Measurements from ENCODE around the gene NIPAL3.

The NIPAL3 gene

DNA sequence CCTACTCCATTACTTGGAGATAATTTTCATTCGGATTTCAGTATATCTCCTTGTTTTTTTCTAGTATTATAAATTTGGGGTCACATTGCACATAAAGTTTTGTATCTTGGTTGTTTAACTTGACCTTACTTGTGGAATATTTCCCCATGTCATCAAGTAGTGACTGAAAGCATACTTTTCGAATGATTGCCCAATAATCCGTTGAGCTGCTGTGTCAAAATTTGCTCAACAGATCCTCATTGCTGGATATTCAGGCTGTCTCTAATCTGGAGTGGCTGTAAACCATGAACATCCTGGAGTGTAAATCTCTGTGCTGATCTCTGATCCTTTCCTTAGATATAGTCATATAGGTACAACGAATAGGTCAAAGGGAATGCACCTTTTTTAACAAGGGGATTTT, 4.9 kb downstream of the NIPAL3 start:
- Histone ChIP-seq H3K9ac (ENCODE audit: low read length) (no peak overlapping the region), H3K79me1 (ENCODE audit: low read length) (no peaks in the 10 kb centered on the region), H3K27ac (ENCODE audit: low read depth, low read length) (no peak overlapping the region), H3K18ac (ENCODE audit: low read length) (no peak overlapping the region), H3K27me3 (ENCODE audit: insufficient read depth, low read length, poor library complexity) (no peaks in the 10 kb centered on the region), H3K4me3 (ENCODE audit: low read length) (no peak overlapping the region), H3K79me2 (ENCODE audit: control insufficient read depth, insufficient read depth, low read length) (no peaks in the 10 kb centered on the region), H4K5ac (ENCODE audit: low read length) (no peak overlapping the region), H3K4me1 (ENCODE audit: control insufficient read depth, low read depth, low read length) (peaks cover 2% of the 10 kb centered on the region), H3K4me2 (ENCODE audit: low read length) (no peak overlapping the region), H2AK5ac (ENCODE audit: low read length) (no peak overlapping the region), H3K36me3 (ENCODE audit: control insufficient read depth, insufficient read depth, low read length) (no peaks in the 10 kb centered on the region), H2BK120ac (ENCODE audit: low read depth, low read length) (no peak overlapping the region), H3K4ac (ENCODE audit: low read depth, low read length) (no peak overlapping the region), H2BK15ac (replicated peaks; ENCODE audit: low read depth) (no peak overlapping the region), H3K23ac (ENCODE audit: low read length) (no peak overlapping the region), H4K8ac (ENCODE audit: low read depth, low read length) (no peak overlapping the region), H2BK5ac (ENCODE audit: low read length) (no peak overlapping the region), H3K56ac (ENCODE audit: low read length) (no peak overlapping the region)
- no CpG with 5 or more reads among the region's 4 CpGs for WGBS (ENCODE audit: extremely low coverage, insufficient coverage, low lambda C conversion rate)
- DNase-seq, result no peak

GRCh38 chr1:24421502-24421901, 5.9 kb downstream of the NIPAL3 start:
- Histone ChIP-seq H2AK5ac (ENCODE audit: low read length) (no peak overlapping the region), H4K5ac (ENCODE audit: low read length) (no peak overlapping the region), H2BK5ac (ENCODE audit: low read length) (no peak overlapping the region), H3K36me3 (ENCODE audit: control insufficient read depth, insufficient read depth, low read length) (no peaks in the 10 kb centered on the region), H3K27me3 (ENCODE audit: insufficient read depth, low read length, poor library complexity) (no peaks in the 10 kb centered on the region), H3K4ac (ENCODE audit: low read depth, low read length) (no peak overlapping the region), H2BK120ac (ENCODE audit: low read depth, low read length) (no peak overlapping the region), H3K9ac (ENCODE audit: low read length) (no peak overlapping the region), H3K4me2 (ENCODE audit: low read length) (no peak overlapping the region), H4K8ac (ENCODE audit: low read depth, low read length) (no peak overlapping the region), H3K27ac (ENCODE audit: low read depth, low read length) (no peak overlapping the region), H3K79me2 (ENCODE audit: control insufficient read depth, insufficient read depth, low read length) (no peaks in the 10 kb centered on the region), H3K4me1 (ENCODE audit: control insufficient read depth, low read depth, low read length) (no peaks in the 10 kb centered on the region), H3K23ac (ENCODE audit: low read length) (no peak overlapping the region), H2BK15ac (replicated peaks; ENCODE audit: low read depth) (no peak overlapping the region), H3K79me1 (ENCODE audit: low read length) (no peaks in the 10 kb centered on the region), H3K18ac (ENCODE audit: low read length) (no peak overlapping the region), H3K56ac (ENCODE audit: low read length) (no peak overlapping the region), H3K4me3 (ENCODE audit: low read length) (no peak overlapping the region)
- WGBS (ENCODE audit: extremely low coverage, insufficient coverage, low lambda C conversion rate), result no CpG with 5 or more reads among the region's 2 CpGs
- DNase-seq, result peak; percentile 42

- Histone ChIP-seq H2BK5ac (ENCODE audit: low read length) (no peak overlapping the region), H3K79me2 (ENCODE audit: control insufficient read depth, insufficient read depth, low read length) (no peaks in the 10 kb centered on the region), H3K27ac (ENCODE audit: low read depth, low read length) (no peak overlapping the region), H2AK5ac (ENCODE audit: low read length) (no peak overlapping the region), H3K79me1 (ENCODE audit: low read length) (no peaks in the 10 kb centered on the region), H3K4me1 (ENCODE audit: control insufficient read depth, low read depth, low read length) (no peaks in the 10 kb centered on the region), H3K4me2 (ENCODE audit: low read length) (no peak overlapping the region), H2BK120ac (ENCODE audit: low read depth, low read length) (no peak overlapping the region), H3K56ac (ENCODE audit: low read length) (no peak overlapping the region), H3K23ac (ENCODE audit: low read length) (no peak overlapping the region), H2BK15ac (replicated peaks; ENCODE audit: low read depth) (no peak overlapping the region), H3K4ac (ENCODE audit: low read depth, low read length) (no peak overlapping the region), H3K18ac (ENCODE audit: low read length) (no peak overlapping the region), H3K27me3 (ENCODE audit: insufficient read depth, low read length, poor library complexity) (no peaks in the 10 kb centered on the region), H4K8ac (ENCODE audit: low read depth, low read length) (no peak overlapping the region), H3K36me3 (ENCODE audit: control insufficient read depth, insufficient read depth, low read length) (no peaks in the 10 kb centered on the region), H3K4me3 (ENCODE audit: low read length) (no peak overlapping the region), H3K9ac (ENCODE audit: low read length) (no peak overlapping the region), H4K5ac (ENCODE audit: low read length) (no peak overlapping the region)
- no CpG with 5 or more reads among the region's 5 CpGs for WGBS (ENCODE audit: extremely low coverage, insufficient coverage, low lambda C conversion rate)
- DNase-seq, result no peak
Measured at GRCh38 chr1:24424207-24424606, 8.6 kb downstream of the NIPAL3 start.

DNA sequence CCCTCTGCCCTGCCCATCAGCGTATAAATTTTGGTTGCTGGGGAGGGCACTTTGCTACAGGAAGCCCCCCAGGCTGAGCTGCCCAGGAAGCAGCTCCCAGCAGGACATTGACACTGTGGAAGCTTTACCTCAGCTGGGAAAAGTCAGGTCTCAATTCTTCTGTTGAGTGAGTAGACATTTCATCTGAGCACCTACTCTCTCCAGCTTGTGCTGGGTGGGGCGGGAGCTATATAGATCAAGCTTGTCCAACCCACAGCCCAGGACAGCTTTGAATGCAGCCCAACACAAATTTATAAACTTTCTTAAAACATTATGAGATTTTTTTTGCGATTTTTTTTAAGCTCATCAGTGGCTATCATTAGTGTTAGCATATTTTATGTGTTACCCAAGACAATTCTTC, 9.4 kb downstream of the NIPAL3 start:
- H3K36me3 ChIP-seq (ENCODE audit: control insufficient read depth, insufficient read depth, low read length), result no peaks in the 10 kb centered on the region
- H3K79me2 ChIP-seq (ENCODE audit: control insufficient read depth, insufficient read depth, low read length), result no peaks in the 10 kb centered on the region
- H3K4me1 ChIP-seq (ENCODE audit: control insufficient read depth, low read depth, low read length), result no peaks in the 10 kb centered on the region
- no peak overlapping the region for H2BK15ac ChIP-seq (replicated peaks; ENCODE audit: low read depth)
- no peaks in the 10 kb centered on the region for H3K27me3 ChIP-seq (ENCODE audit: insufficient read depth, low read length, poor library complexity)
- WGBS (ENCODE audit: extremely low coverage, insufficient coverage, low lambda C conversion rate), result no CpG with 5 or more reads among the region's 3 CpGs
- no peak overlapping the region for H3K23ac ChIP-seq (ENCODE audit: low read length)
- no peaks in the 10 kb centered on the region for H3K79me1 ChIP-seq (ENCODE audit: low read length)
- no peak overlapping the region for H3K27ac ChIP-seq (ENCODE audit: low read depth, low read length)
- no peak overlapping the region for H3K18ac ChIP-seq (ENCODE audit: low read length)
- H2BK5ac ChIP-seq (ENCODE audit: low read length), result no peak overlapping the region
- DNase-seq, result no peak
- H3K56ac ChIP-seq (ENCODE audit: low read length), result no peak overlapping the region
- no peak overlapping the region for H3K4ac ChIP-seq (ENCODE audit: low read depth, low read length)
- no peak overlapping the region for H4K5ac ChIP-seq (ENCODE audit: low read length)
- no peak overlapping the region for H3K4me3 ChIP-seq (ENCODE audit: low read length)
- H3K4me2 ChIP-seq (ENCODE audit: low read length), result no peak overlapping the region
- no peak overlapping the region for H4K8ac ChIP-seq (ENCODE audit: low read depth, low read length)
- no peak overlapping the region for H2BK120ac ChIP-seq (ENCODE audit: low read depth, low read length)
- no peak overlapping the region for H3K9ac ChIP-seq (ENCODE audit: low read length)
- no peak overlapping the region for H2AK5ac ChIP-seq (ENCODE audit: low read length)

- Histone ChIP-seq H3K79me2 (ENCODE audit: control insufficient read depth, insufficient read depth, low read length) (no peaks in the 10 kb centered on the region), H2BK15ac (replicated peaks; ENCODE audit: low read depth) (no peak overlapping the region), H3K4me2 (ENCODE audit: low read length) (no peak overlapping the region), H3K27ac (ENCODE audit: low read depth, low read length) (no peak overlapping the region), H3K56ac (ENCODE audit: low read length) (no peak overlapping the region), H3K27me3 (ENCODE audit: insufficient read depth, low read length, poor library complexity) (no peaks in the 10 kb centered on the region), H4K5ac (ENCODE audit: low read length) (no peak overlapping the region), H3K4ac (ENCODE audit: low read depth, low read length) (no peak overlapping the region), H3K9ac (ENCODE audit: low read length) (no peak overlapping the region), H2AK5ac (ENCODE audit: low read length) (no peak overlapping the region), H4K8ac (ENCODE audit: low read depth, low read length) (no peak overlapping the region), H2BK5ac (ENCODE audit: low read length) (no peak overlapping the region), H3K4me1 (ENCODE audit: control insufficient read depth, low read depth, low read length) (no peaks in the 10 kb centered on the region), H3K79me1 (ENCODE audit: low read length) (no peaks in the 10 kb centered on the region), H3K4me3 (ENCODE audit: low read length) (no peak overlapping the region), H3K23ac (ENCODE audit: low read length) (no peak overlapping the region), H3K36me3 (ENCODE audit: control insufficient read depth, insufficient read depth, low read length) (no peaks in the 10 kb centered on the region), H3K18ac (ENCODE audit: low read length) (no peak overlapping the region), H2BK120ac (ENCODE audit: low read depth, low read length) (no peak overlapping the region)
- WGBS (ENCODE audit: extremely low coverage, insufficient coverage, low lambda C conversion rate), result no CpG with 5 or more reads among the region's 3 CpGs
- DNase-seq, result no peak
Measured at GRCh38 chr1:24425441-24425840, 9.8 kb downstream of the NIPAL3 start.

- Histone ChIP-seq H3K79me1 (ENCODE audit: low read length) (no peaks in the 10 kb centered on the region), H2BK120ac (ENCODE audit: low read depth, low read length) (no peak overlapping the region), H3K23ac (ENCODE audit: low read length) (no peak overlapping the region), H3K4me2 (ENCODE audit: low read length) (no peak overlapping the region), H2BK5ac (ENCODE audit: low read length) (no peak overlapping the region), H3K4me3 (ENCODE audit: low read length) (no peak overlapping the region), H4K8ac (ENCODE audit: low read depth, low read length) (no peak overlapping the region), H3K56ac (ENCODE audit: low read length) (no peak overlapping the region), H3K27ac (ENCODE audit: low read depth, low read length) (no peak overlapping the region), H2BK15ac (replicated peaks; ENCODE audit: low read depth) (no peak overlapping the region), H3K27me3 (ENCODE audit: insufficient read depth, low read length, poor library complexity) (no peaks in the 10 kb centered on the region), H3K36me3 (ENCODE audit: control insufficient read depth, insufficient read depth, low read length) (no peaks in the 10 kb centered on the region), H2AK5ac (ENCODE audit: low read length) (no peak overlapping the region), H3K4ac (ENCODE audit: low read depth, low read length) (no peak overlapping the region), H4K5ac (ENCODE audit: low read length) (no peak overlapping the region), H3K9ac (ENCODE audit: low read length) (no peak overlapping the region), H3K18ac (ENCODE audit: low read length) (no peak overlapping the region), H3K4me1 (ENCODE audit: control insufficient read depth, low read depth, low read length) (no peaks in the 10 kb centered on the region), H3K79me2 (ENCODE audit: control insufficient read depth, insufficient read depth, low read length) (no peaks in the 10 kb centered on the region)
- DNase-seq, result no peak
- WGBS (ENCODE audit: extremely low coverage, insufficient coverage, low lambda C conversion rate), result no CpG with 5 or more reads among the region's 7 CpGs
Measured at GRCh38 chr1:24425922-24426321, 10.3 kb downstream of the NIPAL3 start.
